OCI-LY7 (cell line): Measurements from ENCODE around the gene RAD51B.

ENCODE experiments used
- EZH2phosphoT487 ChIP-seq: fragments of 200-600 bp; sonication (generic); IDR thresholded peaks from 2 replicates; pipeline ENCODE4 v1.6.1; 2018; ENCODE audit warnings: low read depth, borderline replicate concordance, mild to moderate bottlenecking, mixed run types, antibody characterized with exemption, low read length, moderate library complexity, mixed read lengths
- TF ChIP-seq, protein P1 (sequence below): fragments of 200-600 bp; sonication (generic); conservative IDR thresholded peaks from 2 replicates; pipeline ENCODE4 v1.5.1; 2014; ENCODE audit warnings: mild to moderate bottlenecking, antibody characterized with exemption, low read length, moderate library complexity, mixed read lengths

DNA sequence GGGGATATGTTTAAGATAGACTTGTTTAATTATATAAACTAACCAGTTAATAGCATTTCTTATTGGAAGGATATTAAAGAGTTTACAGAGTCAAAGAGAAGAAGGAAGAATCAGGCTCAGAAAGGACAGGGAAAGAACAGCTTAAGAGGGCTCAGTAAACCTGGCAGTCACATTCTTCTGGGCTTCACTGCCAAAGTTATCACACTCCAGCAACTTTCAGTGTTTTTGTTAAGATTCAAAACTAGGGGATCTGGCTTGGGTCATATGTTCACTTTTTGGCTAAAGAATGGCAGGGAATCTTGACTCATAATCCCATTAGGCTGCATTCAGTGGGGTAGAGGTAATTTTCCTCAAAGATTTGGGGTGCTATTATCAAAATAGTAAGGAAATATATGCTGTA is 312.3 kb downstream of the RAD51B start:
- TF ChIP-seq, protein P1, sequence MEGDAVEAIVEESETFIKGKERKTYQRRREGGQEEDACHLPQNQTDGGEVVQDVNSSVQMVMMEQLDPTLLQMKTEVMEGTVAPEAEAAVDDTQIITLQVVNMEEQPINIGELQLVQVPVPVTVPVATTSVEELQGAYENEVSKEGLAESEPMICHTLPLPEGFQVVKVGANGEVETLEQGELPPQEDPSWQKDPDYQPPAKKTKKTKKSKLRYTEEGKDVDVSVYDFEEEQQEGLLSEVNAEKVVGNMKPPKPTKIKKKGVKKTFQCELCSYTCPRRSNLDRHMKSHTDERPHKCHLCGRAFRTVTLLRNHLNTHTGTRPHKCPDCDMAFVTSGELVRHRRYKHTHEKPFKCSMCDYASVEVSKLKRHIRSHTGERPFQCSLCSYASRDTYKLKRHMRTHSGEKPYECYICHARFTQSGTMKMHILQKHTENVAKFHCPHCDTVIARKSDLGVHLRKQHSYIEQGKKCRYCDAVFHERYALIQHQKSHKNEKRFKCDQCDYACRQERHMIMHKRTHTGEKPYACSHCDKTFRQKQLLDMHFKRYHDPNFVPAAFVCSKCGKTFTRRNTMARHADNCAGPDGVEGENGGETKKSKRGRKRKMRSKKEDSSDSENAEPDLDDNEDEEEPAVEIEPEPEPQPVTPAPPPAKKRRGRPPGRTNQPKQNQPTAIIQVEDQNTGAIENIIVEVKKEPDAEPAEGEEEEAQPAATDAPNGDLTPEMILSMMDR: no peak
- no peak for TF ChIP-seq EZH2phosphoT487
